Prostate gland (tissue), 2 donors: Measurements from ENCODE around the gene SFXN4. TPM values are rescaled to one million over a fixed set of nuclear protein-coding genes. Genes with fewer than 3 reads are reported as not detected.

Experiments used
- DNase-seq: peaks from one replicate; pipeline ENCODE4 v3.0.0-alpha.2; 2019; ENCODE audit warnings: low spot score
- H3K27ac ChIP-seq, 2 donors: fragments of 200-600 bp; sonication (generic); 2 replicates each; pipeline ENCODE4 v1.5.1; 2017 to 2019
- H3K27me3 ChIP-seq: fragments of 200-600 bp; sonication (generic); replicated peaks from 2 replicates; pipeline ENCODE4 v1.5.1; 2019; ENCODE audit not compliant: insufficient read depth
- H3K36me3 ChIP-seq, 2 donors: fragments of 200-600 bp; sonication (generic); 1 replicate in 1 of 2; 2 replicates in 1 of 2; pipeline versions ENCODE4 v1.5.1 to v1.8.1; 2017 to 2019
- H3K4me1 ChIP-seq: fragments of 200-600 bp; sonication (generic); replicated peaks from 2 replicates; pipeline ENCODE4 v1.5.1; 2019
- H3K4me3 ChIP-seq, 2 donors: fragments of 200-600 bp; sonication (generic); 2 replicates each; pipeline ENCODE4 v1.5.1; 2017 to 2019
- H3K9me3 ChIP-seq: fragments of 200-600 bp; sonication (generic); 2 replicates; pipeline ENCODE4 v1.5.1; 2017
- POLR2A ChIP-seq: fragments of 450-650 bp; IDR thresholded peaks from one replicate; pipeline ENCODE4 v1.6.1; 2016; ENCODE audit warnings: antibody characterized with exemption, mild to moderate bottlenecking
- POLR2AphosphoS5 ChIP-seq: sonication (generic); formaldehyde crosslinking; IDR thresholded peaks from one replicate; pipeline ENCODE4 v1.6.1; 2017; ENCODE audit warnings: antibody characterized with exemption
- WGBS: methylation state at CpG from one replicate; pipeline ENCODE4 v1.1.5; 2018; 5-methylcytosine and 5-hydroxymethylcytosine counted together
- intact Hi-C: fragments of 100-400 bp; cut with DNase I; formaldehyde crosslinking; loops from one replicate; pipeline ENCODE4 v1.14.2; 2022
- total RNA-seq, 2 donors: library from RNA; depleted of rRNA; stranded (reverse); fragments of >200 nt; gene quantifications; one replicate each; pipeline ENCODE4 v1.1.0, GENCODE V29; 2016
- TF ChIP-seq, protein P1 (sequence below), 4 experiments: fragments of 200-600 bp in 2 of 4; fragments of 450-650 bp in 2 of 4; sonication (generic) in 2 of 4; IDR thresholded peaks; 1 replicate in 3 of 4; 2 replicates in 1 of 4; pipeline ENCODE4 v1.5.1; 2016 to 2019; ENCODE audit warnings: antibody characterized with exemption in 4 of 4, mild to moderate bottlenecking in 2 of 4, moderate library complexity in 2 of 4

Gene SFXN4
- total RNA-seq, 2 donors from 2014 or later: 19.7 to 22.7 TPM

DNA sequence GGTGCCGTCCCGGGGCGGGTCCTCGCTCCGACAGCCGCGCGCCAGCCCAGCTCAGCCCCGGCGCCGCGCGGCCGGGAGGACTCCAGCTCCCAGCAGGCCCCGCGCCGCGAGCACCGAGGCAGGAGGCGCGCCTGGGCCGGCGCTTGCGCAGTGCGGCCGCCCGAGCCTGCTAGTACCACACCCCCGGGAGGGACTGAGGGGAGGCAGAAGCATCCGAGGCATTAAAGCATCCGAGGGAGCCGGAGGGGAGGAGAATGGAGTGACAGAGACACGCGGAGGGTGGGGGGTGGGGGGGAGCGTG lies 41.8 kb upstream of the SFXN4 start, which contains the start of gene GRK5:
Gene GRK5 (plus strand): TSS at position 206 of the 301 bp plus-strand sequence. CDS start 347 bp downstream, outside the sequence.
- Histone ChIP-seq H3K4me1 (peaks cover 22% of the 10 kb centered on the region), H3K27ac (peak within 1 kb of the TSS; percentile 93 to 94)
- intact Hi-C loops: loop anchor here (2.0 to 5.0 kb wide), 3 partner anchors 45 to 335 kb away; partner anchors contain the start of gene RGS10

DNA sequence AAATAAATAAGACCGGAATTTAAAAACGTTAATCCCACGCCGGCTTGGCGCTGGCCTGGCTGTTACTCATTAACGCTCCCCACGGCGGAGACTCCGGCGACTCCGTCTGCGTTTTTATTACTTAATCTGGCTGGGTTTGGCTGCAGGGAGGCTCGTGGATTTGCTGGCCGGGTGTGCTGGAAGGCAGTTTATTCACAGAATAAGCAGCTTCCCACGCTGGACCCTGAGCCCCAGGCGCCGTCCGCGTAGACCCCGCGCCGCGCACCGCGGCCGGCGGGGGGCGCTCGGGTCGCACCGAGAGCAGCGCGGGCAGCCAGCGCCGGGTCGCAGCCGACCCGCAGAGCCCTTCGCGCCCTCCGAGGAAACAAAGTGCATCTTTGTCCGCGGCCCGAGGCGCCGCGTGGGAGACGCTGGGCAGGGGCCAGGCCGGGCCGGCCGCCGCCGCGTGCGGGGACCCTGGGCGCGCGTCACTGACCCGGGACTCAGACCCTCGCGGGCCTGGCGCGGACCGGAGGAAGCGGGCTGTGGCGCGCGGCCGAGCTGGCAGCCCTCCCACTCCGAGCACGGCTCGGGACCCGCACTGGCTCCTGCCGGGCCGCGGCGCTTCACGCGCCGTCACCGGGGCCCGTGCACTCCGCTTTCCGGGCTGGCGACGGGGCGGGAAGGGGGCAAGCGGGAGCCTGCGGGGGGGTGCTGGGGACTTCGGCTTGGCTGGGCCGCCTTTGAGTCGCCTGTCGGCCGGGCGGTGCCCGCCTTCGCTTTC lies 41.3 kb upstream of the SFXN4 start:
- peak overlapping the region; percentile 72 to 85 for H3K4me3 ChIP-seq
- TF ChIP-seq, protein P1, sequence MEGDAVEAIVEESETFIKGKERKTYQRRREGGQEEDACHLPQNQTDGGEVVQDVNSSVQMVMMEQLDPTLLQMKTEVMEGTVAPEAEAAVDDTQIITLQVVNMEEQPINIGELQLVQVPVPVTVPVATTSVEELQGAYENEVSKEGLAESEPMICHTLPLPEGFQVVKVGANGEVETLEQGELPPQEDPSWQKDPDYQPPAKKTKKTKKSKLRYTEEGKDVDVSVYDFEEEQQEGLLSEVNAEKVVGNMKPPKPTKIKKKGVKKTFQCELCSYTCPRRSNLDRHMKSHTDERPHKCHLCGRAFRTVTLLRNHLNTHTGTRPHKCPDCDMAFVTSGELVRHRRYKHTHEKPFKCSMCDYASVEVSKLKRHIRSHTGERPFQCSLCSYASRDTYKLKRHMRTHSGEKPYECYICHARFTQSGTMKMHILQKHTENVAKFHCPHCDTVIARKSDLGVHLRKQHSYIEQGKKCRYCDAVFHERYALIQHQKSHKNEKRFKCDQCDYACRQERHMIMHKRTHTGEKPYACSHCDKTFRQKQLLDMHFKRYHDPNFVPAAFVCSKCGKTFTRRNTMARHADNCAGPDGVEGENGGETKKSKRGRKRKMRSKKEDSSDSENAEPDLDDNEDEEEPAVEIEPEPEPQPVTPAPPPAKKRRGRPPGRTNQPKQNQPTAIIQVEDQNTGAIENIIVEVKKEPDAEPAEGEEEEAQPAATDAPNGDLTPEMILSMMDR (IDR thresholded peaks at IDR 0.05): peak; percentile 66 to 90 (median 84)
- TF ChIP-seq POLR2AphosphoS5: no peak
- no peak for TF ChIP-seq POLR2A
- H3K36me3 ChIP-seq: no peaks in the 10 kb centered on the region
- intact Hi-C loops: loop anchor here (1.0 to 5.0 kb wide), 4 partner anchors 46 to 336 kb away; partner anchors contain the start of gene RGS10
- no peaks in the 10 kb centered on the region for H3K27me3 ChIP-seq
- WGBS: under 1% methylated on average over 41 of the region's 97 CpGs
- no peaks in the 10 kb centered on the region for H3K9me3 ChIP-seq
- peaks cover 18% of the 10 kb centered on the region for H3K4me1 ChIP-seq
- peak overlapping the region; percentile 93 to 94 for H3K27ac ChIP-seq
- DNase-seq: peak; percentile 30

More for the DNA sequence above, 41.8 kb upstream of the SFXN4 start, which contains the start of gene GRK5:
- Histone ChIP-seq H3K36me3 (no peaks in the 10 kb centered on the region), H3K27me3 (no peaks in the 10 kb centered on the region), H3K9me3 (no peaks in the 10 kb centered on the region), H3K4me3 (peak within 1 kb of the TSS; percentile 72 to 85)
- DNase-seq: peak; percentile 90
- WGBS: 1% methylated on average over 19 of the region's 34 CpGs
- peak; percentile 51 for TF ChIP-seq POLR2A
- TF ChIP-seq, protein P1 (IDR thresholded peaks at IDR 0.05): peak in 1 of 4 experiments; percentile 3
- peak; percentile 74 for TF ChIP-seq POLR2AphosphoS5

DNA sequence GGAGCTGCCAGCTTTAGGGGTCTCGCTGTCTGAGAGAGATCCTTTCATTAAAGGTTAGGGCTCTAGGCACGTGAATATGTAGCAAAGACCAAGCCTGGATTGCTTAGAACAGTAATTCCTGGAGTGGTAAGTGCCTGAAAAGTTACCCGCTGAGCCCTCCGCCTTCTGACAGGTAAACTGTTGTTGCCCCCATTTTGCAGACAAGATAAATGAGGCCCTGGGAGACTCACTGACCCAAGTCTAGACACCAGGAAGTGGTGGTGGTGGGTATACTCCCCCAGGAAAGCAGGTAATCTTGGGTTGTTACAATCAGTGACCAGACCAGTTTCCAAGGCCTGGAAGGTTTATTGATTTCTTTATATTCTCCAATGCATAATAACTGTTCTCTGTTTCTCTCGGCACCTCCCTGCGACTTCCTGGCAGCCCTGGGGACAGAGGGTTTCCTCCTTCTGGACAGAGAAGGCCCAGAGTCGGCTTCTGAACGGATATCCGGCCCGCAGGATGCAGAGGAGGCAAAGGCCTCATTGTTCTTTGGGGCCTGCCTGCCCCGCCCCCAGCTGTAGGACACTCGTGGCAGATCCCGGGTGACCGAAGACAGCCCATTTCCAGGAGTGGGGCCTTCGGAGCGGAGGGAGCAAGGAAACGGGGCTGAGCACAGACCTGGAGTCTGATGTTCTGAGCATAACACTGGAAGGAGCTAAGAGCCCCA lies 40.5 kb upstream of the SFXN4 start:
- peaks cover 12% of the 10 kb centered on the region for H3K4me1 ChIP-seq
- H3K36me3 ChIP-seq: no peaks in the 10 kb centered on the region
- peak; percentile 20 for DNase-seq
- WGBS: 41% methylated on average over 17 of the region's 17 CpGs
- no peaks in the 10 kb centered on the region for H3K9me3 ChIP-seq
- intact Hi-C loops: loop anchor here (1.0 to 5.0 kb wide), 4 partner anchors 46 to 337 kb away; partner anchors contain the start of gene RGS10
- H3K27ac ChIP-seq: peak overlapping the region; percentile 93 to 94
- TF ChIP-seq POLR2A (no peak), POLR2AphosphoS5 (no peak)
- TF ChIP-seq, protein P1 (IDR thresholded peaks at IDR 0.05): no peak
- no peaks in the 10 kb centered on the region for H3K27me3 ChIP-seq
- peak overlapping the region; percentile 72 to 85 for H3K4me3 ChIP-seq

DNA sequence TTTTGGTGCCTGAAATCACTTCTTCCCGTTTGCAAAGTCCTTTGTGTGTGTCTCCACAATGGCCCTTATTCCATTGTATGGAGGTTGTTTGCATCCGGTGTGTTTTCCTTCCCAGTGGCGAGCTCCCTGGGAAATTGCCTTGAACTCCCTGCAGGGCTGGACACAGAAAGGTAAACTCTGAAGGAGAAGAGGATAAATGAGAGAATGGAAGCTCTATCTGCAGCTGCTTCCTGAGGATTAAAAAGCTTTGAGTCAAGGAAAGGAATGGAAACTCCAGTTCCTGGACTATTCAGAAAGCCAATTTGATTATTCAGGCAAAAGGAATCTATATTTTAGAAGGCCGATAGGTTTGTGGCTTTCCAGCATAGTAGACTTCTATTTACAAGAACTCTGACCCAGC lies 37.5 kb upstream of the SFXN4 start:
- H3K27ac ChIP-seq: no peak overlapping the region
- WGBS: 73% methylated on average over 4 of the region's 4 CpGs

More for the DNA sequence above, 37.5 kb upstream of the SFXN4 start:
- TF ChIP-seq POLR2A (no peak), POLR2AphosphoS5 (no peak)
- TF ChIP-seq, protein P1 (IDR thresholded peaks at IDR 0.05): no peak
- no peak for DNase-seq
- Histone ChIP-seq H3K4me1 (peaks cover 8% of the 10 kb centered on the region), H3K36me3 (no peaks in the 10 kb centered on the region), H3K9me3 (no peaks in the 10 kb centered on the region), H3K27me3 (no peaks in the 10 kb centered on the region), H3K4me3 (no peak overlapping the region)
- intact Hi-C loops: no loop called here
